ENCODE data around the gene INTS11. TPM values are rescaled to one million over a fixed set of nuclear protein-coding genes. Genes with fewer than 3 reads are reported as not detected.

The INTS11 gene
- total and polyA plus RNA-seq, 2 donors (not counting 1 experiment from before 2014, with no cell fraction given): 149 to 245 TPM

- no peak overlapping the region for H3K4me2 ChIP-seq (replicated peaks; ENCODE audit: low read depth, low read length, poor library complexity, severe bottlenecking)
- no peak overlapping the region for H3K9ac ChIP-seq (ENCODE audit: low read length)
Measured at GRCh38 chr1:1345384-1345783, 20.9 kb upstream of the INTS11 start.

More at GRCh38 chr1:1345384-1345783, 20.9 kb upstream of the INTS11 start:
- H3K4me3 ChIP-seq (ENCODE audit: control extremely low read depth in 1 of 5, extremely low read depth in 1 of 5, insufficient read depth in 1 of 5, low read depth in 2 of 5, low read length in 4 of 5): no peak overlapping the region
- Mint-ChIP-seq H3K27me3 (no peaks in the 10 kb centered on the region), H3K9me3 (ENCODE audit: insufficient read depth) (no peaks in the 10 kb centered on the region), H3K4me3 (no peak overlapping the region), H3K4me1 (peaks cover 15% of the 10 kb centered on the region), H3K27ac (no peak overlapping the region)
- H2AFZ ChIP-seq (ENCODE audit: insufficient read depth, low read depth, low read length, poor library complexity, severe bottlenecking): no peak overlapping the region
- intact Hi-C loops (cut with micrococcal nuclease): no loop called here
- peaks cover 41% of the 10 kb centered on the region for H4K20me1 ChIP-seq (ENCODE audit: control insufficient read depth, insufficient read depth, low read length, poor library complexity, severe bottlenecking)
- peaks cover 0 to under 1% of the 10 kb centered on the region in 2 experiments for H3K36me3 ChIP-seq (replicated peaks in 1 of 2; ENCODE audit: control extremely low read depth in 1 of 2, control insufficient read depth in 1 of 2, extremely low read depth in 1 of 2, insufficient read depth in 2 of 2, low read length in 1 of 2)
- H3K79me2 ChIP-seq (ENCODE audit: control insufficient read depth, insufficient read depth, low read length): peaks cover 34% of the 10 kb centered on the region
- CTCF ChIA-PET: no interaction called here
- WGBS (ENCODE audit: insufficient coverage): 95% methylated on average over 16 of the region's 16 CpGs
- no peak for ATAC-seq (ENCODE audit: low read depth)
- no peak overlapping the region for H3K27ac ChIP-seq (ENCODE audit: low read length in 2 of 2)
- peaks cover 0 to 7% (median 0%) of the 10 kb centered on the region in 3 donors for H3K9me3 ChIP-seq (ENCODE audit: control extremely low read depth in 1 of 3, control insufficient read depth in 2 of 3, insufficient read depth in 1 of 3, low read length in 2 of 3)
- H3K27me3 ChIP-seq (replicated peaks in 1 of 4; ENCODE audit: control extremely low read depth in 1 of 4, control insufficient read depth in 3 of 4, insufficient read depth in 4 of 4, low read length in 3 of 4): no peaks in the 10 kb centered on the region
- peaks cover 6 to 13% of the 10 kb centered on the region in 2 donors for H3K4me1 ChIP-seq (ENCODE audit: control insufficient read depth in 2 of 2, insufficient read depth in 2 of 2, low read length in 2 of 2)
- no peak for TF ChIP-seq EZH2 (IDR thresholded peaks at IDR 0.05; ENCODE audit: borderline replicate concordance, insufficient read depth, low read depth, low read length, poor library complexity, severe bottlenecking)
- TF ChIP-seq CTCF (IDR thresholded peaks at IDR 0.05): no peak
- POLR2A ChIA-PET: no interaction called here
- DNase-seq: no peak
